Measurements from ENCODE around the gene RRP1. TPM values are rescaled to one million over a fixed set of nuclear protein-coding genes. Genes with fewer than 3 reads are reported as not detected.

RRP1 gene
- total RNA-seq, 1 experiment from 2014 or later, result 76.7 TPM

GRCh38 chr21:43745772-43746517, 43.4 kb upstream of the RRP1 start:
- no peak overlapping the region for H2BK120ac ChIP-seq (ENCODE audit: low read depth, low read length, poor library complexity, severe bottlenecking)
- no peaks in the 10 kb centered on the region for H3K27me3 ChIP-seq (ENCODE audit: insufficient read depth, low read length)
- no peaks in the 10 kb centered on the region for H3K9me3 ChIP-seq (ENCODE audit: control insufficient read depth, low read depth, low read length)
- H3K4me1 ChIP-seq (ENCODE audit: insufficient read depth, low read length), result no peaks in the 10 kb centered on the region
- no peak for DNase-seq
- H4K5ac ChIP-seq (ENCODE audit: insufficient read length, low read depth, low read length), result no peak overlapping the region
- no peak overlapping the region for H3K9ac ChIP-seq (ENCODE audit: extremely low read depth, insufficient read length, low read length)
- no peaks in the 10 kb centered on the region for H3K27me3 Mint-ChIP-seq (ENCODE audit: low read depth)
- H4K20me1 ChIP-seq (ENCODE audit: control insufficient read depth, insufficient read depth, insufficient read length), result peaks cover 4% of the 10 kb centered on the region
- TF ChIP-seq CTCF (conservative IDR thresholded peaks at IDR 0.05), result no peak
- H4K8ac ChIP-seq (replicated peaks; ENCODE audit: insufficient read length, low read depth, low read length), result no peak overlapping the region
- WGBS (ENCODE audit: extremely low coverage, insufficient read length, low lambda C conversion rate), result no CpG with 5 or more reads among the region's 16 CpGs
- H3K36me3 Mint-ChIP-seq (ENCODE audit: insufficient read depth in 1 of 3, low read depth in 3 of 3), result peaks cover 14 to 56% (median 44%) of the 10 kb centered on the region in 3 experiments
- H4K91ac ChIP-seq (ENCODE audit: insufficient read length, low read depth, low read length), result no peak overlapping the region
- H3K14ac ChIP-seq (ENCODE audit: insufficient read depth, low read length), result no peak overlapping the region
- no peaks in the 10 kb centered on the region for H3K9me3 Mint-ChIP-seq
- H3K79me1 ChIP-seq (ENCODE audit: insufficient read depth, low read depth, low read length, poor library complexity, severe bottlenecking), result no peaks in the 10 kb centered on the region
- no peak overlapping the region for H3K4me3 Mint-ChIP-seq
- H2BK20ac ChIP-seq (ENCODE audit: low read depth, low read length, poor library complexity, severe bottlenecking), result no peak overlapping the region
- H3K79me2 ChIP-seq (ENCODE audit: insufficient read depth, low read length), result no peaks in the 10 kb centered on the region
- no peak overlapping the region for H3K56ac ChIP-seq (ENCODE audit: insufficient read length, low read depth, low read length)
- no peak overlapping the region for H3T11ph ChIP-seq (ENCODE audit: low read length)
- no peak overlapping the region for H2AK5ac ChIP-seq (ENCODE audit: insufficient read length, low read length)
- no peak overlapping the region for H3K4ac ChIP-seq (ENCODE audit: low read depth, low read length)
- H2BK15ac ChIP-seq (ENCODE audit: low read depth, low read length), result no peak overlapping the region
- no peak overlapping the region for H3K27ac ChIP-seq (ENCODE audit: insufficient read length, low read depth, low read length)
- H2BK12ac ChIP-seq (ENCODE audit: insufficient read length, low read depth, low read length), result no peak overlapping the region
- no peak overlapping the region for H2BK5ac ChIP-seq (ENCODE audit: insufficient read length, low read length)
- H3K4me2 ChIP-seq (ENCODE audit: insufficient read depth, insufficient read length, low read length), result no peak overlapping the region
- H3K23ac ChIP-seq (ENCODE audit: insufficient read length, low read depth, low read length), result no peak overlapping the region
- H3K4me1 Mint-ChIP-seq, result no peaks in the 10 kb centered on the region
- no peak overlapping the region for H2AFZ ChIP-seq (ENCODE audit: low read length)
- peak overlapping the region in 1 of 3 experiments; percentile 22; a peak in 1 of 7 replicates for H3K27ac Mint-ChIP-seq
- H3K18ac ChIP-seq (ENCODE audit: insufficient read length, low read depth, low read length), result no peak overlapping the region
- H3K23me2 ChIP-seq (ENCODE audit: insufficient read length, low read depth, low read length, poor library complexity, severe bottlenecking), result no peaks in the 10 kb centered on the region

Data from H9 (cell line).